H1 (cell line): ENCODE results near the gene CCDC92B. TPM values are rescaled to one million over a fixed set of nuclear protein-coding genes. Genes with fewer than 3 reads are reported as not detected.
A peak's percentile ranks its signal among the peaks of the same experiment; 100 is the strongest.

Experiments used
- CTCF ChIA-PET: fragments of 300-600 bp; sonication (Branson Sonifier 250); formaldehyde crosslinking; loops from one replicate; lab custom pipeline; 2021; ENCODE audit not compliant: partially characterized antibody; lab: Charles Lee
- POLR2A ChIA-PET: fragments of 300-600 bp; sonication (Branson Sonifier 250); formaldehyde crosslinking; loops from one replicate; lab custom pipeline; 2021; ENCODE audit warnings: inconsistent platforms; ENCODE audit not compliant: partially characterized antibody; lab: Charles Lee
- DNase-seq, 2 experiments: peaks; one replicate each; pipeline versions ENCODE4 v3.0.0 to v3.0.0-alpha.2; 2010 to 2022; ENCODE audit warnings: low spot score in 2 of 2, low read depth in 1 of 2, mixed read lengths in 1 of 2
- FAIRE-seq: peaks from 2 replicates; lab custom pipeline; 2011; peaks lifted over from hg19 to GRCh38; lab: Jason Lieb, UNC
- H2AFZ ChIP-seq: 2 replicates; pipeline ENCODE4 v1.8.1; 2012; ENCODE audit warnings: low read length, inconsistent platforms
- H2AK5ac ChIP-seq: 2 replicates; pipeline ENCODE4 v1.6.1; 2013; ENCODE audit warnings: low read depth, low read length
- H2BK120ac ChIP-seq: replicated peaks from 2 replicates; pipeline ENCODE3; 2013; ENCODE audit warnings: low read depth, low read length, inconsistent platforms
- H2BK12ac ChIP-seq: 2 replicates; pipeline ENCODE4 v1.6.1; 2013; ENCODE audit warnings: low read depth, low read length
- H2BK15ac ChIP-seq: 2 replicates; pipeline ENCODE4 v1.6.1; 2013; ENCODE audit warnings: low read length
- H2BK20ac ChIP-seq: 2 replicates; pipeline ENCODE4 v1.6.1; 2013; ENCODE audit warnings: low read length
- H2BK5ac ChIP-seq: 2 replicates; pipeline ENCODE4 v1.6.1; 2013; ENCODE audit warnings: low read depth, low read length
- H3K14ac ChIP-seq: 2 replicates; pipeline ENCODE4 v1.6.1; 2013; ENCODE audit warnings: inconsistent platforms; ENCODE audit not compliant: insufficient read length
- H3K18ac ChIP-seq: 2 replicates; pipeline ENCODE4 v1.6.1; 2013; ENCODE audit warnings: low read length; ENCODE audit errors: extremely low read depth
- H3K23ac ChIP-seq: 2 replicates; pipeline ENCODE4 v1.6.1; 2013; ENCODE audit warnings: inconsistent platforms; ENCODE audit not compliant: insufficient read length
- H3K23me2 ChIP-seq: 2 replicates; pipeline ENCODE4 v1.6.1; 2013; ENCODE audit warnings: low read depth, low read length
- H3K27ac ChIP-seq: 2 replicates; pipeline ENCODE4 v1.6.1; 2011; ENCODE audit warnings: low read depth, low read length, inconsistent platforms
- H3K27me3 ChIP-seq, 4 experiments: replicated peaks in 1 of 4; 1 replicate in 1 of 4; 2 replicates in 3 of 4; pipeline versions ENCODE4 v1.6.1 to v1.8.1; 2011 to 2013; ENCODE audit warnings: low read length in 3 of 4, mild to moderate bottlenecking in 3 of 4, inconsistent platforms in 2 of 4, mixed read lengths in 2 of 4, moderate library complexity in 1 of 4; ENCODE audit not compliant: control insufficient read depth in 3 of 4, insufficient read depth in 3 of 4; ENCODE audit errors: extremely low read depth in 1 of 4
- H3K36me3 ChIP-seq, 4 experiments: 2 replicates each; pipeline versions ENCODE4 v1.6.1 to v1.8.1; 2011 to 2013; ENCODE audit warnings: mild to moderate bottlenecking in 4 of 4, low read length in 3 of 4, moderate library complexity in 2 of 4, control low read depth in 1 of 4, inconsistent platforms in 1 of 4; ENCODE audit not compliant: insufficient read depth in 4 of 4, control insufficient read depth in 2 of 4
- H3K4ac ChIP-seq: replicated peaks from 2 replicates; pipeline ENCODE3; 2013; ENCODE audit warnings: low read length, low read depth, mixed read lengths, inconsistent platforms; ENCODE audit not compliant: insufficient read length
- H3K4me1 ChIP-seq, 4 experiments: replicated peaks in 1 of 4; 1 replicate in 1 of 4; 2 replicates in 3 of 4; pipeline versions ENCODE4 v1.6.1 to v1.8.1; 2011 to 2013; ENCODE audit warnings: low read length in 3 of 4, inconsistent platforms in 2 of 4, mixed read lengths in 1 of 4; ENCODE audit not compliant: insufficient read depth in 4 of 4, control insufficient read depth in 3 of 4
- H3K4me2 ChIP-seq, 2 experiments: 2 replicates each; pipeline versions ENCODE4 v1.6.1 to v1.8.1; 2011 to 2013; ENCODE audit warnings: low read depth in 2 of 2, low read length in 2 of 2, control low read depth in 1 of 2, inconsistent platforms in 1 of 2, mild to moderate bottlenecking in 1 of 2; ENCODE audit not compliant: insufficient read depth in 1 of 2
- H3K4me3 ChIP-seq, 4 experiments: fragments of 200-600, 300-600 bp in 1 of 4; sonication (generic), shearing (Covaris generic), sonication (Bioruptor Twin) in 1 of 4; 2 replicates each; pipeline versions ENCODE4 v1.5.1 to v1.8.1; 2011 to 2016; ENCODE audit warnings: low read length in 4 of 4, low read depth in 3 of 4, control low read depth in 2 of 4, inconsistent platforms in 2 of 4, mild to moderate bottlenecking in 2 of 4, mixed read lengths in 1 of 4, moderate library complexity in 1 of 4; ENCODE audit not compliant: insufficient read depth in 2 of 4; ENCODE audit errors: extremely low read depth in 1 of 4
- H3K56ac ChIP-seq: replicated peaks from 2 replicates; pipeline ENCODE3; 2013; ENCODE audit warnings: low read depth, mild to moderate bottlenecking, mixed read lengths, low read length, inconsistent platforms; ENCODE audit not compliant: insufficient read length
- H3K79me1 ChIP-seq: 2 replicates; pipeline ENCODE4 v1.6.1; 2013; ENCODE audit warnings: low read depth, low read length, control low read depth
- H3K79me2 ChIP-seq, 2 experiments: 2 replicates each; pipeline versions ENCODE4 v1.6.1 to v1.8.1; 2012 to 2013; ENCODE audit warnings: low read length in 2 of 2, mild to moderate bottlenecking in 2 of 2, inconsistent platforms in 1 of 2; ENCODE audit not compliant: insufficient read depth in 2 of 2, control insufficient read depth in 1 of 2
- H3K9ac ChIP-seq, 4 experiments: replicated peaks in 1 of 4; 1 replicate in 1 of 4; 2 replicates in 3 of 4; pipeline versions ENCODE4 v1.6.1 to v1.8.1; 2011 to 2013; ENCODE audit warnings: low read depth in 3 of 4, low read length in 3 of 4, control low read depth in 2 of 4, mild to moderate bottlenecking in 2 of 4, moderate library complexity in 2 of 4, inconsistent platforms in 1 of 4; ENCODE audit errors: extremely low read depth in 1 of 4
- H3K9me3 ChIP-seq, 2 experiments: 2 replicates each; pipeline versions ENCODE4 v1.6.1 to v1.8.1; 2012 to 2013; ENCODE audit warnings: mild to moderate bottlenecking in 2 of 2, moderate library complexity in 2 of 2, control low read depth in 1 of 2, inconsistent platforms in 1 of 2, low read depth in 1 of 2, low read length in 1 of 2, mixed read lengths in 1 of 2; ENCODE audit not compliant: insufficient read depth in 2 of 2
- H4K20me1 ChIP-seq, 2 experiments: replicated peaks in 1 of 2; 2 replicates each; pipeline versions ENCODE3 to v1.8.1; 2011 to 2013; ENCODE audit warnings: inconsistent platforms in 2 of 2, low read length in 2 of 2, mild to moderate bottlenecking in 1 of 2; ENCODE audit not compliant: insufficient read depth in 2 of 2, control insufficient read depth in 1 of 2
- H4K5ac ChIP-seq: 2 replicates; pipeline ENCODE4 v1.6.1; 2013; ENCODE audit warnings: low read length, low read depth, mixed read lengths, inconsistent platforms; ENCODE audit not compliant: insufficient read length
- H4K8ac ChIP-seq: 2 replicates; pipeline ENCODE4 v1.8.0; 2013; ENCODE audit warnings: mild to moderate bottlenecking, moderate library complexity, low read length, inconsistent platforms; ENCODE audit not compliant: insufficient read depth; ENCODE audit errors: extremely low read depth
- H4K91ac ChIP-seq: replicated peaks from 2 replicates; pipeline ENCODE3; 2013; ENCODE audit warnings: low read length, mixed read lengths, inconsistent platforms; ENCODE audit not compliant: insufficient read length
- CTBP2 ChIP-seq: IDR thresholded peaks from 2 replicates; pipeline ENCODE4 v1.7.0; 2011; ENCODE audit warnings: borderline replicate concordance, mild to moderate bottlenecking, moderate library complexity, mixed read lengths, low read length; ENCODE audit not compliant: insufficient read depth, insufficient read length
- GABPA ChIP-seq: IDR thresholded peaks from 2 replicates; pipeline ENCODE4 v1.6.1; 2011; ENCODE audit warnings: mild to moderate bottlenecking, low read length, moderate library complexity, borderline replicate concordance; ENCODE audit not compliant: insufficient read depth
- JUND ChIP-seq: IDR thresholded peaks from 2 replicates; pipeline ENCODE4 v1.6.1; 2011; ENCODE audit warnings: mild to moderate bottlenecking, improper control_type of control experiment, low read length
- KDM4A ChIP-seq: IDR thresholded peaks from one replicate; pipeline ENCODE4 v1.7.1; 2012; ENCODE audit warnings: low read depth, mild to moderate bottlenecking, moderate library complexity, low read length, inconsistent platforms; ENCODE audit not compliant: severe bottlenecking
- KDM5A ChIP-seq: fragments of 200-600 bp; IDR thresholded peaks from 2 replicates; pipeline ENCODE4 v1.7.1; 2012; ENCODE audit warnings: mild to moderate bottlenecking, low read length, inconsistent platforms, mixed read lengths
- RAD21 ChIP-seq, 2 experiments: IDR thresholded peaks in 1 of 2; conservative IDR thresholded peaks in 1 of 2; 2 replicates each; pipeline ENCODE4 v1.6.1; 2011; ENCODE audit warnings: low read depth in 2 of 2, low read length in 2 of 2, improper control_type of control experiment in 1 of 2, inconsistent platforms in 1 of 2, mild to moderate bottlenecking in 1 of 2, moderate library complexity in 1 of 2
- RNF2 ChIP-seq: fragments of 200-900, 300-1000 bp; sonication (generic); IDR thresholded peaks from 2 replicates; pipeline ENCODE4 v1.7.1; 2016; ENCODE audit warnings: borderline replicate concordance, low read depth, mild to moderate bottlenecking, antibody characterized with exemption, low read length; ENCODE audit not compliant: poor library complexity, severe bottlenecking; ENCODE audit errors: missing control alignments
- ZNF274 ChIP-seq: IDR thresholded peaks from 2 replicates; pipeline ENCODE4 v1.7.0; 2012; ENCODE audit warnings: low read length, borderline replicate concordance; ENCODE audit errors: extremely low read depth
- WGBS, 2 experiments: shearing (Covaris generic) in 1 of 2; methylation state at CpG; one replicate each; pipeline versions ENCODE4 v1.1.6 to v1.1.7; 2013 to 2015; ENCODE audit warnings: low lambda C conversion rate in 2 of 2, mixed read lengths in 2 of 2, inconsistent platforms in 1 of 2, low coverage in 1 of 2, missing lambda C conversion rate in 1 of 2; ENCODE audit not compliant: insufficient replicate concordance in 2 of 2, insufficient coverage in 1 of 2, insufficient read length in 1 of 2; ENCODE audit errors: extremely low coverage in 1 of 2, missing lambda C conversion rate in 1 of 2; 5-methylcytosine and 5-hydroxymethylcytosine counted together
- polyA plus RNA-seq, 7 experiments: library from polyadenylated mRNA; depleted of rRNA in 3 of 7; stranded (reverse) in 5 of 7; unstranded in 2 of 7; fragments of >200 nt in 5 of 7; fragments of 200-250 nt in 2 of 7; gene quantifications; 1 replicate in 5 of 7; 2 replicates in 1 of 7; 4 replicates in 1 of 7; pipeline versions ENCODE4 v1.2.1 to v1.2.3, GENCODE V29; 2011 to 2013; ENCODE audit warnings: missing spikeins in 2 of 7, mixed read lengths in 2 of 7
- total RNA-seq: library from RNA; stranded (reverse); fragmentation: NEBNext Ultra II Directional; extraction: Animal tissue kit (Norgen Biotek cat#: 25700); gene quantifications from 2 replicates; pipeline ENCODE4 v1.2.1, GENCODE V29; 2021

Gene CCDC92B
- total and polyA plus RNA-seq, 2 of the 8 experiments (the other 6 are each of a cell fraction or from before 2014, with no cell fraction given), result 5.5 to 12.1 TPM

DNA sequence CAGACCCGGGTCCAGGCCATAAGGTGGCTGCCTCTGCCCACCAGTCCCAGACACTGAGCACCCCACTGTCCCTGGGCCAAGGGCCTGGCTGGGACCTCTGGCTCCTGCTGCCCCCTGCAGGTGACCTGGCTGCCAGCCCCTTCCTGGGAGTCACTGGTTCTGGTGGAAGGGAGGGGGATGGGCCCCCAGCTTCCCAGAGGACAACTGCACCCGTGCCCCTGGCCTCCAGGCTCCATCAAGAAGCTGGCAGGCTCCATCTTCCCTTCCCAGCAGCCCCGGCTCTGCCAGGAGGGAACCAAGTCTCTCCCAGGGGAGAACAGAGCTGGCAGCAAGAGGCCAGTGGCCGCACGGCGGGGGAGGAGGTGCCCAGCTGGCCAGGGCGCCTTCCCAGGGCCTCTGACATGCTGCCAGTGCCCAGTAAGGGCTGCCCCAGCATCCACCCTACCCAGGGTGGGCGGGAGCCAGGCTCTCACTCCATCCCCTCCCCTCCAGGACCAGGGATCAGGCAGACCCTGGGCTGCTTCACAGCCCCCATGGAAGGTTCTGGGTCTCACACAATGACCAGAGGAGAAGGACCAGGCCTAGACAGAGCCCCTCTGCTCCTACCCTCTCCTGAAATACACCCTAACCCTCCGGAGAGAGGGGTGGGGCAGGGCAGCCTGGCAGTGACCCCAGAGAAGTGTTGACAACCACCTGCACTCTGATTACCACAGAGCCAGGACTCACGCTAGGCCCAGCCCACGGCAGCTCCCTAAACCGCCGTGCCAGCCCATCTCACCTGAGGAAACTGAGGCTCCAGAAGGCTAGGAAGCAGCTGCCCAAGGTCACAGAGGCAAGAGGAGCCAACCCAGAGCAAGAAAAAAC is 41.5 kb downstream of the CCDC92B start:
- peak in 1 of 2 experiments; percentile 81 for DNase-seq
- Histone ChIP-seq H3K4me3 (no peak overlapping the region), H3K4me2 (no peak overlapping the region), H2AK5ac (peak overlapping the region; percentile 3; the same call in 1 of the 2 replicates), H4K8ac (peak overlapping the region; percentile 45), H3K14ac (no peak overlapping the region), H3K23ac (no peak overlapping the region), H3K36me3 (peaks cover 0 to 4% (median 1%) of the 10 kb centered on the region in 4 experiments; a peak in 1 of 8 replicates), H4K91ac (no peak overlapping the region), H2BK120ac (no peak overlapping the region), H3K79me2 (peaks cover 21 to 60% of the 10 kb centered on the region in 2 experiments; a peak in 3 of 4 replicates), H2AFZ (no peak overlapping the region), H4K20me1 (peaks cover 10 to 34% of the 10 kb centered on the region in 2 experiments), H3K9ac (no peak overlapping the region), H2BK12ac (no peak overlapping the region), H2BK20ac (no peak overlapping the region), H3K18ac (peak overlapping the region; percentile 19; the same call in 1 of the 2 replicates), H3K56ac (no peak overlapping the region), H3K23me2 (peaks cover 7% of the 10 kb centered on the region; the same call in 1 of the 2 replicates), H3K4ac (no peak overlapping the region), H4K5ac (no peak overlapping the region), H3K4me1 (peaks cover 4 to 35% (median 26%) of the 10 kb centered on the region in 4 experiments), H3K9me3 (no peaks in the 10 kb centered on the region), H3K27ac (no peak overlapping the region), H3K79me1 (peaks cover 17% of the 10 kb centered on the region), H2BK5ac (peak overlapping the region; percentile 32; the same call in 1 of the 2 replicates), H3K27me3 (peaks cover 0 to 9% (median 6%) of the 10 kb centered on the region in 4 experiments; a peak in 5 of 7 replicates), H2BK15ac (no peak overlapping the region)
- ChIA-PET POLR2A (interaction anchor here (0.6 to 2.2 kb wide), 9 partner anchors 11 to 175 kb away, joined by 3 to 6 read pairs (median 4); no protein-coding TSS in a partner anchor), CTCF (interaction anchor here (0.7 to 5.8 kb wide), 12 partner anchors 11 to 328 kb away, joined by 3 to 62 read pairs (median 4); no protein-coding TSS in a partner anchor)
- WGBS, 2 experiments, result 84% methylated on average over 12 of the region's 13 CpGs; no CpG with 5 or more reads in 1 of the 2 experiments
- FAIRE-seq, result no peak
- TF ChIP-seq KDM4A (no peak), RAD21 (IDR thresholded peaks at IDR 0.05 in 1 of 2, conservative IDR thresholded peaks at IDR 0.05 in 1 of 2; ENCODE audit: low read depth in 2 of 2, low read length in 2 of 2) (peak; percentile 62 to 77), RNF2 (no peak), JUND (0 out of 2 replicates have a peak, but pooled peaks have one; percentile 9), GABPA (peak; percentile 63; the same call in 1 of the 2 replicates), ZNF274 (no peak), CTBP2 (peak; percentile 33), KDM5A (no peak)
